Measurements from ENCODE around the gene NEDD9.

NEDD9 gene

DNA sequence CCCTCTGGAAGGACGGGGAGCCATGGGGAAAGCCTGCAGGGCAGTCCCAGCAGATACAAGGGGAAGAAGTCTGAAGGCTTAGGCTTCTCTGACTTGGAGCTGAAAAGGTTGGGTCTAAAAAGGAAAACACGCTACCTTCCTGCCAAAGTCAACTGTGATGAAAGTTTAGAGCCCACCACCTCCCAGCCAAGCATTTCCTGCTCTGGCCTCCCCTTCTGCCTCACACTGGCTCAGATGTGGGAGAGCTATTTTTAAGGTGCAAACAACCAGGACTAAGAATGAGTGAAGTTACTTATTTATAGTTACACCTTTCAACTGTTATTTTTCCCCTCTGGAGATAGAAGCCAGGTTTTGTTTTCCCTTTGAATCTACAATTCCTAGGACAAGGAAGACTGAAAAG is 21.2 kb downstream of the NEDD9 start:
- Histone ChIP-seq H2AFZ (ENCODE audit: low read depth, low read length, severe bottlenecking) (no peak overlapping the region), H3K9me2 (replicated peaks; ENCODE audit: insufficient read depth, low read length) (no peaks in the 10 kb centered on the region), H3K4me2 (ENCODE audit: low read depth, low read length, poor library complexity, severe bottlenecking) (no peak overlapping the region), H4K20me1 (ENCODE audit: low read depth, low read length) (no peaks in the 10 kb centered on the region), H3K36me3 (ENCODE audit: low read length) (peaks cover 29% of the 10 kb centered on the region), H3K79me2 (ENCODE audit: insufficient read depth, low read length) (no peaks in the 10 kb centered on the region), H3K4me3 (ENCODE audit: insufficient read depth, low read length, poor library complexity, severe bottlenecking) (no peak overlapping the region), H3K27ac (ENCODE audit: low read depth, low read length) (no peak overlapping the region), H3K27me3 (ENCODE audit: low read length) (no peaks in the 10 kb centered on the region), H3K9me3 (ENCODE audit: insufficient read depth, low read length) (no peaks in the 10 kb centered on the region), H3F3A (ENCODE audit: insufficient read depth) (no peaks in the 10 kb centered on the region; the same call in 1 of the 2 replicates), H3K9ac (ENCODE audit: low read length) (no peak overlapping the region)
- TF ChIP-seq CTCF (IDR thresholded peaks at IDR 0.05; ENCODE audit: insufficient read depth, low read length, poor library complexity, severe bottlenecking) (no peak), EZH2phosphoT487 (conservative IDR thresholded peaks at IDR 0.05; ENCODE audit: low read length) (no peak)

DNA sequence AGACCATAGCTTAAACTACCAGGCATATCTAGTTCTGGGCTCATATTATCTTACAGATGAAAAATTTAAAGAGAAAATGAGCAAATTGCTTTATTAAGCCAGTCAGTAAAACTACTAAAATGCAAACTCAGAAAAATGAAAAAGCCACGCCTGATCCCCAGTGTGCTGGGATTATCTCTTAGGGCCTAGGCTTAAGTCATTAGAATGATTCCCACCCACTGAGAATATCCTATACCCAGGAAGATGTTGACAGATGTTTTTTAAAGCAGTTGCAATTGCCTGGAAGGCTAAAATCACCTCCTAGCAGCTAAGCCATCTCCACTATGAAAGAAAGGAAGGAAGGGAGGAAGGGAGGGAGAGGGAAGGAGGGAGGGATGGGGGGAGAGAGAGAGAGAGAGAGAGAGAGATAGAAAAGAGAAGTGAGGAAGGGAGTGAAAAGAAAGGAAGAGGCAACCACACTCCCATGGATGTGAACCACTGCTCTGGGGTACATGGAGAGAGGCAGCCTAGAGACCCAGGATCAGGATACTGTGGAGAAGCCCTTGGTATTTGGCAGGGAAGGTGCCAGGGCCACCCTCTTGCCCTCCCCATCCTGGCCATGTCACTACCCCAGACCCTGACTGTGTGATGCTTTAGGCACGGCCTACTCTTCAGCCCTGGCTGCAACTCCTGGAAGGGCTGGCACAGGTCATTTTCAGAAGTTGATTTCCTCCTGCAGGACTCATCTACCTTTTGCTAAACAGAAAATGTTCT is 21.9 kb downstream of the NEDD9 start:
- Histone ChIP-seq H3K27ac (ENCODE audit: low read depth, low read length) (no peak overlapping the region), H3K4me2 (ENCODE audit: low read depth, low read length, poor library complexity, severe bottlenecking) (no peak overlapping the region)

GRCh38 chr6:11209906-11210305 is 22.6 kb downstream of the NEDD9 start:
- Histone ChIP-seq H2AFZ (ENCODE audit: low read depth, low read length, severe bottlenecking) (no peak overlapping the region), H3K4me3 (ENCODE audit: insufficient read depth, low read length, poor library complexity, severe bottlenecking) (no peak overlapping the region), H3K36me3 (ENCODE audit: low read length) (peaks cover 29% of the 10 kb centered on the region), H3K9me3 (ENCODE audit: insufficient read depth, low read length) (no peaks in the 10 kb centered on the region), H3K9ac (ENCODE audit: low read length) (no peak overlapping the region), H4K20me1 (ENCODE audit: low read depth, low read length) (no peaks in the 10 kb centered on the region), H3K79me2 (ENCODE audit: insufficient read depth, low read length) (no peaks in the 10 kb centered on the region), H3K4me2 (ENCODE audit: low read depth, low read length, poor library complexity, severe bottlenecking) (no peak overlapping the region), H3K27ac (ENCODE audit: low read depth, low read length) (no peak overlapping the region), H3K9me2 (replicated peaks; ENCODE audit: insufficient read depth, low read length) (no peaks in the 10 kb centered on the region), H3F3A (ENCODE audit: insufficient read depth) (no peaks in the 10 kb centered on the region; the same call in 1 of the 2 replicates), H3K27me3 (ENCODE audit: low read length) (no peaks in the 10 kb centered on the region)
- TF ChIP-seq CTCF (IDR thresholded peaks at IDR 0.05; ENCODE audit: insufficient read depth, low read length, poor library complexity, severe bottlenecking) = no peak
- no peak for TF ChIP-seq EZH2phosphoT487 (conservative IDR thresholded peaks at IDR 0.05; ENCODE audit: low read length)

More for the DNA sequence above, 21.9 kb downstream of the NEDD9 start:
- Histone ChIP-seq H2AFZ (ENCODE audit: low read depth, low read length, severe bottlenecking) (no peak overlapping the region), H3K9ac (ENCODE audit: low read length) (no peak overlapping the region), H3K36me3 (ENCODE audit: low read length) (peaks cover 29% of the 10 kb centered on the region), H3F3A (ENCODE audit: insufficient read depth) (no peaks in the 10 kb centered on the region; the same call in 1 of the 2 replicates), H3K9me3 (ENCODE audit: insufficient read depth, low read length) (no peaks in the 10 kb centered on the region), H3K79me2 (ENCODE audit: insufficient read depth, low read length) (no peaks in the 10 kb centered on the region), H4K20me1 (ENCODE audit: low read depth, low read length) (no peaks in the 10 kb centered on the region), H3K27me3 (ENCODE audit: low read length) (no peaks in the 10 kb centered on the region), H3K4me3 (ENCODE audit: insufficient read depth, low read length, poor library complexity, severe bottlenecking) (no peak overlapping the region), H3K9me2 (replicated peaks; ENCODE audit: insufficient read depth, low read length) (no peaks in the 10 kb centered on the region)
- no peak for TF ChIP-seq EZH2phosphoT487 (conservative IDR thresholded peaks at IDR 0.05; ENCODE audit: low read length)
- TF ChIP-seq CTCF (IDR thresholded peaks at IDR 0.05; ENCODE audit: insufficient read depth, low read length, poor library complexity, severe bottlenecking) = no peak

All from SU-DHL-6 (cell line).